ENCODE data around the gene UBR2. TPM values are rescaled to one million over a fixed set of nuclear protein-coding genes. Genes with fewer than 3 reads are reported as not detected.

Gene UBR2
- total and polyA plus RNA-seq, 2 donors: 13.0 to 48.1 TPM

DNA sequence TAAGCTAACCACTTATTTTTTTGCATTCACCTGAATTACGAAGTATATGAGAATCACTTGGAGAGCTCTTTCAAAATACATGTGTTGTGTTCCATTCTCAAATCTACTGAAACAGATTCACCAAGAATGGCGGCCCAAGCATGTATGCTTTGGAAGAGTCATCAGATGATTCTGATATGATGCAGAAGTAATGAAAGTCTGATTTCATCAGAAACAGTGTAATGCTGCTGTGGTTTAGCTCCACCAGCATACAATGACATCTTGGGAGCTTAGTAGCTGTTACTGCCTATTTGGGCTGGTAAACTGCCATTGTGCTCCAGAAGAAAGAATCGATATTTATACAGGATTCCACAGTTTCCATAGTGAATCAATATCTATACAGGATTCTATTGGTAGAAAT lies 52.9 kb downstream of the UBR2 start:
- Histone ChIP-seq H3K27ac (ENCODE audit: low read depth) (no peak overlapping the region), H3K4me1 (ENCODE audit: insufficient read depth) (no peaks in the 10 kb centered on the region), H3K36me3 (ENCODE audit: insufficient read depth) (no peaks in the 10 kb centered on the region), H3K4me3 (ENCODE audit: low read depth, low read length) (no peak overlapping the region)
- 93% methylated on average over 3 of the region's 3 CpGs for WGBS
- DNase-seq (ENCODE audit: extremely low spot score): no peak

DNA sequence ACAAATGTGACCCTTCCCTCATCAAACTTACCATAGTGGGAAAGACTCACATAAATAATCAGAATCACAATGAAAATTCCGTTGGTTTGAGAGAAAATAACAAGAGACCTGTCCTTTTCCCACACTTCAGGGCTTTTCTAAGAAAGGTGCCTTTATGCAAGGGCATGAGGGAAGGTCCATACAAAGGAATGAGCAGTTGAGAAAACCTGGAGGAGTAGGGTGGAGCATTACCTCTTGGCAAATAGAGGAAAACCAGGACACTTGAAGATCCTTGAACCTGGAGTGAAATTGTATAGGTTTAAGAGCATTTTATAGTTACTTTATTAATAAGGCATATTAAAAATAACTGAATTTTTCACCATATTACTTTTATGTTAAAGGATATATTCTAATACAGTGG lies 54.3 kb downstream of the UBR2 start:
- H3K36me3 ChIP-seq (ENCODE audit: insufficient read depth): no peaks in the 10 kb centered on the region
- WGBS: 64% methylated on average over 1 of the region's 1 CpG
- H3K27ac ChIP-seq (ENCODE audit: low read depth): no peak overlapping the region
- no peak overlapping the region for H3K4me3 ChIP-seq (ENCODE audit: low read depth, low read length)
- DNase-seq (ENCODE audit: extremely low spot score): no peak
- no peaks in the 10 kb centered on the region for H3K4me1 ChIP-seq (ENCODE audit: insufficient read depth)

DNA sequence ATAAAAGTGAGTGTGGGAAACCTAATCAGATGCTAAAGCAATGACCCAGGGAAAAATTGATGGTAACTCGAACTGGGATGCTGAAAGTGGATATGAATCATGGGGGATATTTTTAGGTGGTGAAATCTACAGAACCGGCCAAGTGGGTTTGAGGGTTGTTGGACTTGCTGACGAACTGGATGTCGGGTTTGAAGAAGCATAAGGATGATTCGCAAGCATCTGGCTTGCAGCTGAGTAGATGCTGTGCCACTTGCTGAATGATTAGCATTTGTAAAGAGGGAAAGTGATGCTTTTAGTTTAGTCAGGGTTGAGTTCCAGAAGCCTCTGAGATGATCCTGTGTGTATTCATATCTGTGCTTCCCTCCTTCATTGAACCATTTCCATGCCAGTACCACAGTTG lies 54.9 kb downstream of the UBR2 start:
- no peak overlapping the region for H3K4me3 ChIP-seq (ENCODE audit: low read depth, low read length)
- no peak for DNase-seq (ENCODE audit: extremely low spot score)
- 70% methylated on average over 5 of the region's 5 CpGs for WGBS
- no peak overlapping the region for H3K27ac ChIP-seq (ENCODE audit: low read depth)
- no peaks in the 10 kb centered on the region for H3K36me3 ChIP-seq (ENCODE audit: insufficient read depth)
- no peaks in the 10 kb centered on the region for H3K4me1 ChIP-seq (ENCODE audit: insufficient read depth)

DNA sequence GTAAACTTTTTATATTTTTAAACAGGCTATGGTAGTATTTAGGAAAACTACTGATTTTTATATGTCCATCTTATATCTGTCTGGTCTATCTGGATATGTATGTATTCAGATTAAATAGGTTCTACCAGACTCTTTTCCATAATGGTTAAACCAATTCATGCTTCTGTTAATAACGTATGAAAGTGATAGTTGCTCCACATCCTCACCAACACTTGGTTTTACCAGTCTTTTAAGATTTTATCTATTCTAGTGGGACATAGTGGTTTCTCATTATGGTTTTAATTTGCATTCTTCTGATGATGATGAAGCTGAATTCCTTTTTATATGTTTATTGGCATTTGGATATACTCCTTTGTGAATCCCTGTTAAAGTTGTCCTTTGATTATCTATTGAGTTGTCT lies 56.1 kb downstream of the UBR2 start:
- DNase-seq (ENCODE audit: extremely low spot score): no peak
- WGBS: 77% methylated on average over 1 of the region's 1 CpG
- Histone ChIP-seq H3K4me3 (ENCODE audit: low read depth, low read length) (no peak overlapping the region), H3K27ac (ENCODE audit: low read depth) (no peak overlapping the region), H3K4me1 (ENCODE audit: insufficient read depth) (no peaks in the 10 kb centered on the region), H3K36me3 (ENCODE audit: insufficient read depth) (peaks cover 2% of the 10 kb centered on the region)

DNA sequence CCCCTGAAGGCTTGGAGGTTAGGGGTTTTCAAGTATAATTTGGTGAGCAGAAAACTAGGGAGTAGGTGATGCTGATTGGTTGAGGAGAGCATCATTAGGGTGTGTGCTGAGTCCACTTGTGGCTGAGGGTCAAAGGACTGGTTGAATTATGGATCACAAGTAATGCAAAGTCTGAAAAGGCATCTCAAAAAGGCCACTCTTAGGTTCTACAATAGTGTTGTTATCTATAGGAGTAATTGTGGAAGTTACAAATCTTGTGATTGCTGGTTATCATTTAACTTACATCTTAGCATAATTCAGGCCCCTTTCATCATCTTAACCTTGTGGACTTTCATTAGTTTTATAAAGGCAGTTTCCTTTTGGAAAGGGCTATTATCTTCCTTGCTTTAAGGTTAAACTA lies 60.8 kb downstream of the UBR2 start:
- H3K27ac ChIP-seq (ENCODE audit: low read depth): no peak overlapping the region
- no peaks in the 10 kb centered on the region for H3K4me1 ChIP-seq (ENCODE audit: insufficient read depth)
- H3K36me3 ChIP-seq (ENCODE audit: insufficient read depth): peaks cover 2% of the 10 kb centered on the region
- DNase-seq (ENCODE audit: extremely low spot score): no peak
- H3K4me3 ChIP-seq (ENCODE audit: low read depth, low read length): no peak overlapping the region

DNA sequence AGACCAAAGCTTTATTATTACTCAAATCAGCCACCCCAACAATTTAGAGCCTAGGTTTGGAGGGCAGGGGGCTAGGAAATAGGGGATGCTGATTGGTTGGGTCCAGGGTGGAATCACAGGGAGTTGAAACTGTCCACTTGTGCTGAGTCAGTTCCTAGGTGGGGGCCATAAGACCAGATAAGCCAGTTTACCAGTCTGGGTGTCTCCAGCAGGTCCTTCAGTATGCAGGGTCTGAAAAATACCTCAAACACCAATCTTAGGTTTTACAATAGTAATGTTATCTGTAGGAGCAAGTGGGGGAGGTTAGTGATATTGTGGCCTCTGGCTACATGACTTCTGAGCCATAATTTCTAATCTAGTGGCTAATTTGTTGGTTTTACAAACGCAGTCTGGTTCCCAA lies 63.2 kb downstream of the UBR2 start:
- WGBS: 98% methylated on average over 1 of the region's 1 CpG
- no peak for DNase-seq (ENCODE audit: extremely low spot score)
- Histone ChIP-seq H3K27ac (ENCODE audit: low read depth) (no peak overlapping the region), H3K36me3 (ENCODE audit: insufficient read depth) (peaks cover 2% of the 10 kb centered on the region), H3K4me1 (ENCODE audit: insufficient read depth) (no peaks in the 10 kb centered on the region), H3K4me3 (ENCODE audit: low read depth, low read length) (no peak overlapping the region)

DNA sequence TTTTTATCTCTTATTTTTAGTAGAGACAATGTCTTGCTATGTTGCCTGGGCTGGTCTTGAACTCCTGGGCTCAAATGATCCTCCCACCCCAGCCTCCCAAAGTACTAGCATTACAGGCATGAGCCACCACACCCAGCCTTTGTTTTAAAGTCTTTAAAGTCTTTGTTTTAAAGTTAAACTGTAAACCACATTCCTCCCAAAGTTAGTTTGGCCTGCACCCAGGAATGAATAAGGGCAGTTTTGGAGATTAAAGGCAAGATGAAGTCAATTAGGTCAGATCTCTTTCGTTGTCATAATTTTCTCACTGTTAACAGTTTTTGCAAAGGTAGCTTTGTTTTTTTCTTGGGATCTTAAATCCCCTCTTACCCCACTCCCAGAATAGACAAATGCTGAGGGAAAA lies 63.8 kb downstream of the UBR2 start:
- DNase-seq (ENCODE audit: extremely low spot score): no peak
- WGBS: 40% methylated on average over 1 of the region's 1 CpG
- Histone ChIP-seq H3K27ac (ENCODE audit: low read depth) (no peak overlapping the region), H3K4me1 (ENCODE audit: insufficient read depth) (no peaks in the 10 kb centered on the region), H3K4me3 (ENCODE audit: low read depth, low read length) (no peak overlapping the region), H3K36me3 (ENCODE audit: insufficient read depth) (peaks cover 2% of the 10 kb centered on the region)

DNA sequence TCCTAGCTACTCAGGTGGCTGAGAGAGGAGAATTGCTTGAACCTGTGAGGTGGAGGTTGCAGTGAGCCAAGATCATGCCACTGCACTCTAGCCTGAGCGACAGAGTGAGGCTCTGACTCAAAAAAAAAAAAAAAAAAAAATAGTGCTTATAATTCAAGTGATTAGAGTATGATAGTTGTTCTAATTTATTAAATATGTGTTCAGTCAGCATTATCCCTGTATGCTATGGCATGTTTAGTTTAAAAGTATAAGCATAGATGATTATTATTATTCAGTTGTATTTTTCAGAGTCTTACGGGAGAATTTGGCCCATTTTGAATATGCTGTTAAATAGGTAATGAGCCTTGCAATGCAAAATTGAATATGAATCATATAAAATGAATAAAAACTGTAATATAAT lies 64.8 kb downstream of the UBR2 start:
- WGBS: 99% methylated on average over 2 of the region's 2 CpGs
- peaks cover 5% of the 10 kb centered on the region for H3K36me3 ChIP-seq (ENCODE audit: insufficient read depth)

DNA sequence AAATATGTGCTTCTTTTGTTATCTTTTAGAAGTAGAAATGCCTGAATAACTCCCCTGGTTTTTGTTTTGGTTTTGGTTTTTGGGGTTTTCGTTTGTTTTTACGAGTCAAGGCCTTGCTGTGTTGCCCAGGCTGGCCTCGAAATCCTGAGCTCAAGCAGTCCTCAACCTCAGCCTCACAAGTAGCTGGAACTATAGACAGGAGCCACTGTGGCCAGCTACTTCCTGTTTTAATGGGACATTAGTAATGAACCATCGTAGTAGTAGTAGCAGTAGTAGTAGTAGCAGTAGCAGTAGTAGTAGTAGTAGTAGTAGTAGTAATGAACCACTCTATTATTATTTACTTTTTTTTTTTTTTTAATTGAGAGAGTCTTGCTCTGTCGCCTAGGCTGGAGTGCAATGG lies 66.0 kb downstream of the UBR2 start:
- no peak overlapping the region for H3K4me3 ChIP-seq (ENCODE audit: low read depth, low read length)
- DNase-seq (ENCODE audit: extremely low spot score): no peak
- peaks cover 3% of the 10 kb centered on the region for H3K36me3 ChIP-seq (ENCODE audit: insufficient read depth)
- H3K27ac ChIP-seq (ENCODE audit: low read depth): no peak overlapping the region
- 84% methylated on average over 5 of the region's 5 CpGs for WGBS
- H3K4me1 ChIP-seq (ENCODE audit: insufficient read depth): no peaks in the 10 kb centered on the region

More for the DNA sequence above, 64.8 kb downstream of the UBR2 start:
- H3K27ac ChIP-seq (ENCODE audit: low read depth): no peak overlapping the region
- no peak overlapping the region for H3K4me3 ChIP-seq (ENCODE audit: low read depth, low read length)
- no peaks in the 10 kb centered on the region for H3K4me1 ChIP-seq (ENCODE audit: insufficient read depth)
- DNase-seq (ENCODE audit: extremely low spot score): no peak

DNA sequence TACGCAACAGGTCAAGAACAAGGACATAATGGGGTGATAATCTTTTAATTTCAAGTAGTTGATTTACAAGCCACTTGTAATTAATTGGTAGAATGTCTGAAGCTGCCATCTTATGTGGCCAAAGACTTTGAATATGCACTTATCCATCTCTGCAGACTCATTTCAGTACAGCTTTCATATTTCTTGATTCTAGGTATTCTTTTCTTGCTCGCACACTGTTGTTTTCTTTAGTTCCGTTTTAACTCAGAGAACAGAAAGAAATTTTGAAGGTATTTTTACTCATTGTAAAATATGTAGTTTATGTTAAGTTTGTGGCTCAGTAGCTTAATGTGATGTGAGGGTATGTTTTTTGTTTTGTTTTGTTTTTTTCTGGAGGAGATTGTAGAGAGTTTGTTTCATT lies 73.9 kb downstream of the UBR2 start:
- Histone ChIP-seq H3K36me3 (ENCODE audit: insufficient read depth) (peaks cover 13% of the 10 kb centered on the region), H3K4me1 (ENCODE audit: insufficient read depth) (no peaks in the 10 kb centered on the region), H3K4me3 (ENCODE audit: low read depth, low read length) (no peak overlapping the region), H3K27ac (ENCODE audit: low read depth) (no peak overlapping the region)
- 96% methylated on average over 3 of the region's 3 CpGs for WGBS
- DNase-seq (ENCODE audit: extremely low spot score): no peak

DNA sequence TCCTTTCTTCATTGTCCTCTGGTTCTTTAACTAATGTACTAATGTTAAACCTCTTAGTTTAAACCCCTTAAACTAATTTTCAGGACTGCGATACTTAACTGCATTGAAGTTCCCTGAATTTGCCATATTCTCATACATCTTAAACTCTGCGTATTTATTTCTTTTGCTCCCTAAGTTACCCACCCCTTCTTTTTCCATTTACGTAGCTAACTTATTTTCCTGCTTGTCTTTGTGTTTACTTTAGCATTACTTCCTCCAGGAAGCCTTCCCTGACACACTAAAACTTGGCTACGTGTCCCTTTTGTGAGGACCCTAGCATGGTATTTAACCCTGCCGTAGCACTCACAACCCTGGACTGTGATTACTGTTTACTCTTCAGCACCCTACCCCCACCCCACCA lies 79.0 kb downstream of the UBR2 start:
- Histone ChIP-seq H3K4me1 (ENCODE audit: insufficient read depth) (no peaks in the 10 kb centered on the region), H3K36me3 (ENCODE audit: insufficient read depth) (peaks cover 12% of the 10 kb centered on the region), H3K27ac (ENCODE audit: low read depth) (no peak overlapping the region), H3K4me3 (ENCODE audit: low read depth, low read length) (no peak overlapping the region)
- 82% methylated on average over 5 of the region's 5 CpGs for WGBS
- no peak for DNase-seq (ENCODE audit: extremely low spot score)

DNA sequence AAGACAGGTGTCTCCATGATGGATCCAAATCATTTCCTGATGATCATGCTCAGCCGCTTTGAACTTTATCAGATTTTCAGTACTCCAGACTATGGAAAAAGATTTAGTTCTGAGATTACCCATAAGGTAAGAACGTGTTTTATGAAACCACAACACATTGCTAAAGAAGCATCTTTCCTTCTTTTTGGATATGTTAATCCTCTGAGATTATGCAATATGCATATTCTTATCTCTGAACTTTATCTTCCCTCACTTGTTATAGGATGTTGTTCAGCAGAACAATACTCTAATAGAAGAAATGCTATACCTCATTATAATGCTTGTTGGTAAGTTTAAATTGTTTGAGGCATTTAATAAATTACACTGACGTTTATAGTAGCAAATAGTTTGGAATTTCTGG lies 80.4 kb downstream of the UBR2 start:
- H3K36me3 ChIP-seq (ENCODE audit: insufficient read depth): peaks cover 14% of the 10 kb centered on the region
- no peaks in the 10 kb centered on the region for H3K4me1 ChIP-seq (ENCODE audit: insufficient read depth)
- H3K4me3 ChIP-seq (ENCODE audit: low read depth, low read length): no peak overlapping the region
- 80% methylated on average over 3 of the region's 3 CpGs for WGBS
- no peak for DNase-seq (ENCODE audit: extremely low spot score)
- no peak overlapping the region for H3K27ac ChIP-seq (ENCODE audit: low read depth)

DNA sequence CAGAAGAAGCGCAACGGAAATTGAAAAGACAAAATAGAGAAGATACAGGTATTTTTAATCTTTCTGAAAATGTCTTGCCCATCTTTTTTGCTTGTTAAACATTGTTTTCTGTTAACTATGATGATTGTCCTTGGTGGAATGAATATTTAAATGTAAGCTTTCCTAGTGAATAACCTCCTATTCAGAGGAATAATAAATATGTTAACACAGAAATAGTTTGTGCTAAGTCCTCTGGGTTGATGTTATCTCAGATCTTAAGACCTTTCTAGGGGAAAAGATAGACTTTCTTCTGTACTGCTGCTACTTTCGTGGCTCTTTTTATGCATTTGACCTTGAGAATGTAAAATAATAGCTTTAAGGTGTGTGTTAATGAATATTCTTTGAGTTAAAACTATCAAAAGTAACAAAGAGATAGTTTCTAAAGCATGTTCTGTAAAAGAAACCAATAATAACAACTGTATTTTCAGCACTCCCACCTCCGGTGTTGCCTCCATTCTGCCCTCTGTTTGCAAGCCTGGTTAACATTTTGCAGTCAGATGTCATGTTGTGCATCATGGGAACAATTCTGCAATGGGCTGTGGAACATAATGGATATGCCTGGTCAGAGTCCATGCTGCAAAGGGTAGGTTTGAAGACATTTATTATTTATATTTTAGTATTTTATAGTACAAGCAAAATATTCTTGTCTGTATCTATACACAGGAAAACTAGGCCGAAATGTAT lies 88.4 kb downstream of the UBR2 start:
- no peak for DNase-seq (ENCODE audit: extremely low spot score)
- Histone ChIP-seq H3K36me3 (ENCODE audit: insufficient read depth) (peaks cover 11% of the 10 kb centered on the region), H3K4me1 (ENCODE audit: insufficient read depth) (no peaks in the 10 kb centered on the region), H3K27ac (ENCODE audit: low read depth) (no peak overlapping the region), H3K4me3 (ENCODE audit: low read depth, low read length) (no peak overlapping the region)
- 89% methylated on average over 5 of the region's 5 CpGs for WGBS

DNA sequence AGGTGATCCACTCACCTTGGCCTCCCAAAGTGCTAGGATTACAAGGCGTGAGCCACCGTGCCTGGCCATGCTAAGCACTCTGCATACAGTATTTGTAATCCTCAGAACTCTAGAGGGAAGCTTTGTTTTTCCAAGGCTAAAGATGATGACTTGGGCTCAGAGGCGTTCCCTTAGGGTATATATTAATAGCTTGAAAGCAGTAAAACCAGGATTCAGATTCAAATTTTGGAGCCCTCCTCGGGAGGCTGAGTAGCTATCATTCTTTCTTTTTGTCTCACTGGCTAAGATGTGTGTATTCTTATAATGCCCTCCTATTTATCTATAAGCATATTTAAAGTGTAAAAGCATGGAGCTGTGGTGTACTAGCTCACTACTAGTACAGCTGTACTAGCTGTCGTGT lies 90.0 kb downstream of the UBR2 start:
- Histone ChIP-seq H3K4me3 (ENCODE audit: low read depth, low read length) (no peak overlapping the region), H3K36me3 (ENCODE audit: insufficient read depth) (peaks cover 10% of the 10 kb centered on the region), H3K27ac (ENCODE audit: low read depth) (no peak overlapping the region), H3K4me1 (ENCODE audit: insufficient read depth) (no peaks in the 10 kb centered on the region)
- 92% methylated on average over 5 of the region's 5 CpGs for WGBS
- no peak for DNase-seq (ENCODE audit: extremely low spot score)

DNA sequence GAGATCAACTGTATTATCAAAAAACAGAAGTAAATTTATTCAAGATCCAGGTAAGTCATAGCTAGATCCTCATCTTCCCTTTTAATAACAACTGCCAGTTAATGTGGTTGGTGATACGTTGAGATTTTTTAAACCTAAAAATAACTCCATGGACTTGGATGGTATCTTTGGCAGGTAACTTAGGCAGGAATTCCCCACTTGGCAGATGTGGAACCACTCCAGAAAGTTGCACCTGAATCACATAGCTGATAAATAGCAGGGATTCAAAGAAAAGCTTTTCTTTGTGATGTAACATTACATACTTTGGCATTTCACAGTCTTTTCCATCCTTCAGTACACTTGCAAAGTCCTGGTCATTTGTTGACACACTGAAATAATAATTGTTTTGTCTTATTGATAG lies 96.0 kb downstream of the UBR2 start:
- Histone ChIP-seq H3K4me3 (ENCODE audit: low read depth, low read length) (no peak overlapping the region), H3K4me1 (ENCODE audit: insufficient read depth) (no peaks in the 10 kb centered on the region), H3K36me3 (ENCODE audit: insufficient read depth) (peaks cover 4% of the 10 kb centered on the region), H3K27ac (ENCODE audit: low read depth) (no peak overlapping the region)
- no peak for DNase-seq (ENCODE audit: extremely low spot score)
- WGBS: 61% methylated on average over 1 of the region's 1 CpG

Measured in urinary bladder (tissue), 4 donors.